Measurements from ENCODE around the gene CSF1. TPM values are rescaled to one million over a fixed set of nuclear protein-coding genes. Genes with fewer than 3 reads are reported as not detected.

CSF1 gene
- total RNA-seq, 1 experiment from 2014 or later: 4.9 TPM

DNA sequence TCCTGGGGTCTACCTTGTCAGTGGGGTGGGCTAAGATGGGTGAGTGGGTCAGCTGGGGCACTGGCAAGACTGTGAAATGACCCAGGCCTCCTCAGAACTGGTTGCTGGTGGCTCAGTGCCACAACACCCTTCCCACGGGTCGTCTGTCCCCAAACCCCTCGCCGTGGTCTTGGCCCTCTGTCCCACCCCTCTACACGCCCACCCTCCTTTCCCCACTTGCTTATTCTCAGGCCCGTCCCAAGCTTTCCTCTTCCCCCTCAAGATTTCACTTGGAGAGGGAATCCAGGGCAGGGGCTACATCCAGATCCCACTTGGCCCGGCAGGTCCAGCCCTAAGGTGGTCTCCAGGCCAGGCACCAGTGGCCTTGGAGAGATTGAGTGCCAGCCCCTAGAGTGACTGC lies 16.7 kb downstream of the CSF1 start:
- TF ChIP-seq EZH2 (IDR thresholded peaks at IDR 0.05; ENCODE audit: borderline replicate concordance, low read depth, low read length, poor library complexity, severe bottlenecking): no peak
- TF ChIP-seq, protein P1, sequence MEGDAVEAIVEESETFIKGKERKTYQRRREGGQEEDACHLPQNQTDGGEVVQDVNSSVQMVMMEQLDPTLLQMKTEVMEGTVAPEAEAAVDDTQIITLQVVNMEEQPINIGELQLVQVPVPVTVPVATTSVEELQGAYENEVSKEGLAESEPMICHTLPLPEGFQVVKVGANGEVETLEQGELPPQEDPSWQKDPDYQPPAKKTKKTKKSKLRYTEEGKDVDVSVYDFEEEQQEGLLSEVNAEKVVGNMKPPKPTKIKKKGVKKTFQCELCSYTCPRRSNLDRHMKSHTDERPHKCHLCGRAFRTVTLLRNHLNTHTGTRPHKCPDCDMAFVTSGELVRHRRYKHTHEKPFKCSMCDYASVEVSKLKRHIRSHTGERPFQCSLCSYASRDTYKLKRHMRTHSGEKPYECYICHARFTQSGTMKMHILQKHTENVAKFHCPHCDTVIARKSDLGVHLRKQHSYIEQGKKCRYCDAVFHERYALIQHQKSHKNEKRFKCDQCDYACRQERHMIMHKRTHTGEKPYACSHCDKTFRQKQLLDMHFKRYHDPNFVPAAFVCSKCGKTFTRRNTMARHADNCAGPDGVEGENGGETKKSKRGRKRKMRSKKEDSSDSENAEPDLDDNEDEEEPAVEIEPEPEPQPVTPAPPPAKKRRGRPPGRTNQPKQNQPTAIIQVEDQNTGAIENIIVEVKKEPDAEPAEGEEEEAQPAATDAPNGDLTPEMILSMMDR (conservative IDR thresholded peaks at IDR 0.05; ENCODE audit: low read depth, low read length): no peak
- ChIA-PET POLR2A (ENCODE audit: low non-redundant PET) (no interaction called here), CTCF (no interaction called here)
- Histone ChIP-seq H3K27me3 (replicated peaks; ENCODE audit: insufficient read depth, low read depth, low read length, poor library complexity) (no peaks in the 10 kb centered on the region), H3K27ac (ENCODE audit: low read depth, low read length, poor library complexity, severe bottlenecking) (no peak overlapping the region), H3K4me3 (ENCODE audit: low read depth, low read length, poor library complexity, severe bottlenecking) (no peak overlapping the region), H3K36me3 (ENCODE audit: insufficient read depth, low read length, poor library complexity, severe bottlenecking) (no peaks in the 10 kb centered on the region), H3K9me3 (ENCODE audit: low read depth, low read length, poor library complexity, severe bottlenecking) (no peaks in the 10 kb centered on the region), H3K4me1 (ENCODE audit: insufficient read depth, low read length, poor library complexity, severe bottlenecking) (no peaks in the 10 kb centered on the region)
- DNase-seq (ENCODE audit: low spot score): no peak
- intact Hi-C loops (cut with micrococcal nuclease; ENCODE audit: unreplicated experiment): no loop called here
- BruUV-seq (replicated peaks): no TSS peak

GRCh38 chr1:109927911-109928321 lies 17.3 kb downstream of the CSF1 start:
- no peak for DNase-seq (ENCODE audit: low spot score)
- CTCF ChIA-PET: no interaction called here
- H3K4me3 ChIP-seq (ENCODE audit: low read depth, low read length, poor library complexity, severe bottlenecking): no peak overlapping the region
- H3K27ac ChIP-seq (ENCODE audit: low read depth, low read length, poor library complexity, severe bottlenecking): no peak overlapping the region
- POLR2A ChIA-PET (ENCODE audit: low non-redundant PET): no interaction called here
- intact Hi-C loops (cut with micrococcal nuclease; ENCODE audit: unreplicated experiment): no loop called here
- no peaks in the 10 kb centered on the region for H3K36me3 ChIP-seq (ENCODE audit: insufficient read depth, low read length, poor library complexity, severe bottlenecking)
- TF ChIP-seq, protein P1 (conservative IDR thresholded peaks at IDR 0.05; ENCODE audit: low read depth, low read length): no peak
- TF ChIP-seq EZH2 (IDR thresholded peaks at IDR 0.05; ENCODE audit: borderline replicate concordance, low read depth, low read length, poor library complexity, severe bottlenecking): no peak
- H3K4me1 ChIP-seq (ENCODE audit: insufficient read depth, low read length, poor library complexity, severe bottlenecking): no peaks in the 10 kb centered on the region
- no peaks in the 10 kb centered on the region for H3K9me3 ChIP-seq (ENCODE audit: low read depth, low read length, poor library complexity, severe bottlenecking)
- no TSS peak for BruUV-seq (replicated peaks)
- H3K27me3 ChIP-seq (replicated peaks; ENCODE audit: insufficient read depth, low read depth, low read length, poor library complexity): no peaks in the 10 kb centered on the region

GRCh38 chr1:109928591-109929111 lies 18.0 kb downstream of the CSF1 start:
- Histone ChIP-seq H3K36me3 (ENCODE audit: insufficient read depth, low read length, poor library complexity, severe bottlenecking) (no peaks in the 10 kb centered on the region), H3K9me3 (ENCODE audit: low read depth, low read length, poor library complexity, severe bottlenecking) (no peaks in the 10 kb centered on the region), H3K27me3 (replicated peaks; ENCODE audit: insufficient read depth, low read depth, low read length, poor library complexity) (no peaks in the 10 kb centered on the region), H3K4me1 (ENCODE audit: insufficient read depth, low read length, poor library complexity, severe bottlenecking) (no peaks in the 10 kb centered on the region), H3K27ac (ENCODE audit: low read depth, low read length, poor library complexity, severe bottlenecking) (no peak overlapping the region), H3K4me3 (ENCODE audit: low read depth, low read length, poor library complexity, severe bottlenecking) (no peak overlapping the region)
- no peak for DNase-seq (ENCODE audit: low spot score)
- TF ChIP-seq, protein P1 (conservative IDR thresholded peaks at IDR 0.05; ENCODE audit: low read depth, low read length): no peak
- no peak for TF ChIP-seq EZH2 (IDR thresholded peaks at IDR 0.05; ENCODE audit: borderline replicate concordance, low read depth, low read length, poor library complexity, severe bottlenecking)
- CTCF ChIA-PET: no interaction called here
- POLR2A ChIA-PET (ENCODE audit: low non-redundant PET): no interaction called here
- no TSS peak for BruUV-seq (replicated peaks)
- intact Hi-C loops (cut with micrococcal nuclease; ENCODE audit: unreplicated experiment): no loop called here

Measured in A673 (cell line).